ENCODE results near the gene MCF2L.

MCF2L gene

DNA sequence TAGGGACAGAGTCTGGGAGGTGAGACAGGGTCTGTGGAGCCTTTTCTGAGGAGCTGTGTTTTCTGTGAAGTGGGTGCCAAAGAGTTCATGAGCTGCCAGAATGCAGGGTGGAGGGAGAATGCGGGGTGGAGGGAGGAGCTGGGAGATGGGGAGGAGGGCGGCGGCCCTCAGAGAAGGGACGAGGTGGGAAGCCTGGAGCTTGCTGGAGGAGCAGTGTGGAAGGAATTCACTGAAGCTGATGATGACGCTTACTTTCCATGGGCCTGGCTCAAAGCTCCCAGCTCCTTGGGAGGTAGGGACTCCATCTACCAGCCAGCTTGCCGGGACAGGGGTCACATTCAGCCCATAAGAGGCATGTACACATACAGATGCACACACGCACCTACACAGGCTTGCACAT, 62.5 kb downstream of the MCF2L start:
- DNase-seq (ENCODE audit: low read depth) = no peak

- DNase-seq (ENCODE audit: low read depth) = no peak
These were observed 63.3 kb downstream of the MCF2L start for GRCh38 chr13:113032291-113032690.

DNA sequence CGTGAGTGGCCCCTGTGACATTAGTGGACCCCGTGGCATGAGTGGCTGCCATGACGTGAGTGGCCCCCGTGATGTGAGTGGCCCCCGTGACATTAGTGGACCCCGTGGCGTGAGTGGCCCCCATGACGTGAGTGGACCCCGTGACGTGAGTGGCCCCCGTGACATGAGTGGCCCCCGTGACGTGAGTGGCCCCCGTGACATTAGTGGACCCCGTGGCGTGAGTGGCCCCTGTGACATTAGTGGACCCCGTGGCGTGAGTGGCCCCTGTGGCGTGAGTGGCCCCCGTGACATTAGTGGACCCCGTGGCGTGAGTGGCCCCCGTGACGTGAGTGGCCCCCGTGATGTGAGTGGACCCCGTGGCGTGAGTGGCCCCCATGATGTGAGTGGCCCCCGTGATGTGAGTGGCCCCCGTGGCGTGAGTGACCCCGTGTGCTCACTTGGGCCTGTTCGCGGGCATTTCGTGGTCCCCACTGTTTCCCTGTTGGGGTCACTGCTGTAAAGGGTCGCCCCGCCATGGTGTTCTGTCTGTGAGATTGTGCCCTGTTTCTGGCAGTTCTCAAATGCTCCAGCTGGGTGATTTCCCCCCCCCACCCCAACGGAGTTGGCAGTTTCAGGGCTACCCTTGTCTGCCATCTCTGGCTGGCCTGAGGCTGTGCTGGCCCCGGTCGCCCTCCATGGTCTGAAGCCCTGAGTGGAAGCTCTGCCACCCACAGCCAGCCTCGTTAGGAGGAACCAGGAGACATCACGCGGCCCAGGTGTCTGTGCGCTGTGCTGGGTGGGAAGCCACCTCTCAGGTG, 64.2 kb downstream of the MCF2L start:
- DNase-seq (ENCODE audit: low read depth) = no peak

GRCh38 chr13:113034451-113035212, 65.6 kb downstream of the MCF2L start:
- DNase-seq (ENCODE audit: low read depth) = no peak

DNA sequence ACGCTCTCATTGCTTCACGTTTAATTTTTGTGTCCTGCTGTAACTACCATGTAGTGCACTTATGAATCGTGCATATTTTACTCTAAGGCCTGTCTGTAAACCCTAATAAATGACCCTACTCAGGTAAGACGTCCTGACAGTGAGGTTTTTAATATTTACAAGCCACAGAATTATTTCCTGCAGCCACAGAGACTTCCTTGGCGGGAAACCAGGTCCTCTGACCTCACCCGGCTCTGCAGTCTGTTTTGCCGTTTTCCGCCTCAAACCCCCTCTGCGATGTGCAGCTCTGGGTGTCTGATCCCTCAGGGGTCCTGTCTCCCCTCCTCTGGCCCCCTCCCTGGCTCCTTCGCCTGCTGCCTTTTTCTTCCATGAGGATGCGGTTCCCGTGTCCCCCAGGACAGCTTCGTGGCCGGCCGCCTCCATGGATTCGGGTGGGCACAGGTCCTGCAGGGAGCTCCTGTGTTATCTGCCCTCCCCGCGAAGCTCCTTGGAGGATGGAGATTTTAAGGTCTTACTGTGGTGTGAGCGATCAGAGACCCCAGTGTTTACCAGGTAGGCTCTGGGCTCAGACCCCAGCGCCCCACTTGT, 66.3 kb downstream of the MCF2L start:
- no peak for DNase-seq (ENCODE audit: low read depth)

- DNase-seq (ENCODE audit: low read depth) = no peak
These were observed 67.4 kb downstream of the MCF2L start for GRCh38 chr13:113036401-113036800.

DNA sequence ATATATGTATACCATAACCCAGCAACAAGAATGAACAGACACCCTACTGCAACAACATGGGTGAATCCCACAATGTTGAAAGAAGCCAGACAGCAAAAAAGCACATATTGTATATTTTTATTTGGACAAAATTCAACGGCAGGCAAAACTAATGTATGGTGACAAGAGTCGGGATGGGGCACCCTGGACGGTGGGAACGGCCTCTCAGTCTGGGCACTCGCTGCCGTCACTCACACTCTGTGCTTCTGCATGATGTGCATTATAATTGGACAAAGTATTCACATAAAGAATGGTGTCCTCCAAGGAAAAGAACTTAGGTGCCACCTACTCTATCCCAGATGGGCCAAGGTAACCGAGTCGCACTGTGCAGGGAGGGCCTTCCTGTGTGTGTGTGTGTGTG, 71.0 kb downstream of the MCF2L start:
- no peak for DNase-seq (ENCODE audit: low read depth)

DNA sequence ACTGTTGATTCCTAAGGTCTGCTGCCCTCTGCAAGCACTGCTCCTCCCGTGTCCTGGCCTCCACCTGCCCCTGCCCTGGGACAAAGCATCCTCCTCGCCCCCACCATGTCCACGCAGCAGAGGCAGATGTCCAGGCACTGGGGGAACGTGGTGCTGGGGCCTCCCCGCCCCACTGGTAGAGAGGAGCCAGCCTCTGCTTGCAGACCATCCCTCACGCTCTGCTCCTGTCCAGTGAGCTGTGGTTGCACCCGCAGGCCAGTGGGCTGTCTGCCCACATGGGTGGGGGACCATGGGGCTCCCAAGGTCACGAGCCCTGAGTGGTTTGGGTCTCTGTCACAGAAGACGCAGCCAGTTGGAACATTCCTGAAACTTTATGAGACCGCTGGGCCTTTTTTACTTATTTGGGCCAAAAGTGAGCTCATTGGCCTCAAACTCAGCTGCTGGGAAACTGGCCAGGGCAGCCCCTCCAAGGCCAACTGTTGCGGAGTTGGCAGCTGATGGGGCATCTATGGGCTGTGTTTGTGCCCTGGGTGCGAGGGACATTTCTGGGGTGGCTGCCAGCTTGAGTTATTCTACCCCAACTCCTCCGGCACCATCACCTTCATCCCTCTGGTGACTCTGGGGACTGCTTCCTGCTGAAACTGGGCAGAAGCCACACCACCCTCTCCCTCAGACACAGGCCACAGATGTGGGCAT, 71.7 kb downstream of the MCF2L start:
- DNase-seq (ENCODE audit: low read depth) = no peak

GRCh38 chr13:113041293-113041690, 72.3 kb downstream of the MCF2L start:
- no peak for DNase-seq (ENCODE audit: low read depth)

- no peak for DNase-seq (ENCODE audit: low read depth)
These were observed 72.9 kb downstream of the MCF2L start for GRCh38 chr13:113041896-113042295.

- no peak for DNase-seq (ENCODE audit: low read depth)
These were observed 73.4 kb downstream of the MCF2L start for GRCh38 chr13:113042456-113042855.

- DNase-seq (ENCODE audit: low read depth) = no peak
These were observed 74.1 kb downstream of the MCF2L start for GRCh38 chr13:113043001-113043630.

GRCh38 chr13:113043931-113044330, 74.9 kb downstream of the MCF2L start:
- no peak for DNase-seq (ENCODE audit: low read depth)

- no peak for DNase-seq (ENCODE audit: low read depth)
These were observed 75.5 kb downstream of the MCF2L start for GRCh38 chr13:113044391-113045114.

- no peak for DNase-seq (ENCODE audit: low read depth)
These were observed 76.5 kb downstream of the MCF2L start for GRCh38 chr13:113045251-113046127.

DNA sequence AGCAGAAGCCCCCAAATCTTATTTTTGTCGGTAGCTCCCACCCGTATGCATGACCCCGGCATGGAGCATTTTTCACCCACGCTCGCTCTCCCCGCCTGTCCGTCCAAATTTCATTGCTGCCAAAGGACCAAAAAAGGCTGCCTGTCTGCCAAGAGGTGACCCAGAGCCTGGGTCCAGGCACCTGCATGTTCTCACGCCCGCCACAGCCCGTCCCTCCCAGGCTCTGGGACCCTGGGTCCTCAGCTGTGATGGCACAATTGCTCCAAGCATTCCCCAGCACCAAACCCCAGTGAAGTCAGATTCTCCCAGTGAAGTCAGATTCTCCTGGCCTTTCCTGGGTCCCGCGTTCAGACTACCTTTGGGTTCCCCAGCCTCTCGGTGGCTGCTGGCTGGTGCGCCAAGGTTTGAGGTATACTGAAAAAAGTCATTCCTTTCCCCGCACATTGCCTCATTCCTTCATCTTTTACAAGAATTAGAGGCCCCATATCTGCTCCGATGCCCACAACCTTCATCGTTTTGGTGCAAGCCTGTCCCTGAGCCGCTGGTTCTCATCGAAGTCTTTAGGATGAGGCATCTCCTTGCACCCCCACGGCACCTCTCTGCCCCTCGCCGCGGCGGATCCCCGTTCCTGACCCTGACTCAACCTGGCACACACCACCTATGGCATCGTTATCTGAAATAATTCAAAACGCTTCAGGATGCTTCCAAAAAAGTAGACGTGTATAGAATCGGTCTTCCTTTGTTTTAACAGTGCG, 77.3 kb downstream of the MCF2L start:
- no peak for DNase-seq (ENCODE audit: low read depth)

- no peak for DNase-seq (ENCODE audit: low read depth)
These were observed 77.8 kb downstream of the MCF2L start for GRCh38 chr13:113046883-113047244.

GRCh38 chr13:113047587-113047986, 78.6 kb downstream of the MCF2L start:
- no peak for DNase-seq (ENCODE audit: low read depth)

DNA sequence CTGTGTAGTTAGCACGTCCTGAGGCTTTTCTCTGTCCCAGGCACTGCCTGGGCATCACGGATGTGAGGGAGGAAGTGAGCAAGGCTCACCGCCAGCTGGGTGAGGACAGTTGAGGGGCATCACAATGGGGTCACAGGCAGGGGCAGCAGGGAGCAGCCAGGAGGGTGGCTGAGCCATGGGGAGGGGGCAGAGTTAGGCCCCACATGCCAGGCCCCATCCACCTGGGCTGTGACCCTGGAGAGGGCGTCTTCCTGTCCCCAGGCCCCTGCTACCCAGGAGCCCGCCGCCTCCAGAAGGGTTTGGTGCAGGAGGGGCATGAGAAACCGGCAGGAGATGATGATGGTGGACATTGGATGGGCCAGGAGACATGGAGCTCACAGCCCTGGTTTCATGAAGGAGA, 79.8 kb downstream of the MCF2L start:
- no peak for DNase-seq (ENCODE audit: low read depth)

DNA sequence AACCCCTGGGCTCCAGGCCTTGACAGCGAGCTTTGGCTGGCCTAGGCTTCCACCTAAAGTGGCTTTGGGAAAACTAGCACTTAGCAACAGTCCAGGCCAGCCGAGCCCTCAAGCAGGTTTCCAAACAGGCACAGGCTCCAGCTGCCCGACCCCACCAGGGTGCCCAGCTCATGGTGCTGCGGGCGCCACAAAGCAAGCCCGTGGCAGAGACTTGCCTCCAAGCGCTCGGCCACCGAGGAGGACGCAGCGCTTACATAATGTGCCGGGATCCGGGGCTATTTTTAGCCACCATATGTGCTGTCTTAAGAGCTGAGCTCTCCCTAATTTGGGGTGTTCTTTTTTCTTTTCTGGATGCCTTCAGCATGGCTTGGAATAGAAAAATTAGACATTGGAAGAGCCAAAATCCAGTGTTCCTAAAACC, 80.5 kb downstream of the MCF2L start:
- DNase-seq (ENCODE audit: low read depth) = no peak
